WI38 (cell line): Measurements from ENCODE around the gene HOXB5.
A peak's percentile ranks its signal among the peaks of the same experiment; 100 is the strongest.

Experiments used
- H3K4me3 ChIP-seq: 2 replicates; pipeline ENCODE4 v1.5.1; 2011; ENCODE audit warnings: low read depth, mild to moderate bottlenecking, control low read depth, low read length
- TF ChIP-seq, protein P1 (sequence below): IDR thresholded peaks from 2 replicates; pipeline ENCODE4 v1.5.1; 2012; ENCODE audit warnings: low read depth, mild to moderate bottlenecking, control low read depth, low read length

The HOXB5 gene

GRCh38 chr17:48616717-48617470 is 23.3 kb upstream of the HOXB5 start:
- H3K4me3 ChIP-seq: no peak overlapping the region
- TF ChIP-seq, protein P1, sequence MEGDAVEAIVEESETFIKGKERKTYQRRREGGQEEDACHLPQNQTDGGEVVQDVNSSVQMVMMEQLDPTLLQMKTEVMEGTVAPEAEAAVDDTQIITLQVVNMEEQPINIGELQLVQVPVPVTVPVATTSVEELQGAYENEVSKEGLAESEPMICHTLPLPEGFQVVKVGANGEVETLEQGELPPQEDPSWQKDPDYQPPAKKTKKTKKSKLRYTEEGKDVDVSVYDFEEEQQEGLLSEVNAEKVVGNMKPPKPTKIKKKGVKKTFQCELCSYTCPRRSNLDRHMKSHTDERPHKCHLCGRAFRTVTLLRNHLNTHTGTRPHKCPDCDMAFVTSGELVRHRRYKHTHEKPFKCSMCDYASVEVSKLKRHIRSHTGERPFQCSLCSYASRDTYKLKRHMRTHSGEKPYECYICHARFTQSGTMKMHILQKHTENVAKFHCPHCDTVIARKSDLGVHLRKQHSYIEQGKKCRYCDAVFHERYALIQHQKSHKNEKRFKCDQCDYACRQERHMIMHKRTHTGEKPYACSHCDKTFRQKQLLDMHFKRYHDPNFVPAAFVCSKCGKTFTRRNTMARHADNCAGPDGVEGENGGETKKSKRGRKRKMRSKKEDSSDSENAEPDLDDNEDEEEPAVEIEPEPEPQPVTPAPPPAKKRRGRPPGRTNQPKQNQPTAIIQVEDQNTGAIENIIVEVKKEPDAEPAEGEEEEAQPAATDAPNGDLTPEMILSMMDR: no peak

DNA sequence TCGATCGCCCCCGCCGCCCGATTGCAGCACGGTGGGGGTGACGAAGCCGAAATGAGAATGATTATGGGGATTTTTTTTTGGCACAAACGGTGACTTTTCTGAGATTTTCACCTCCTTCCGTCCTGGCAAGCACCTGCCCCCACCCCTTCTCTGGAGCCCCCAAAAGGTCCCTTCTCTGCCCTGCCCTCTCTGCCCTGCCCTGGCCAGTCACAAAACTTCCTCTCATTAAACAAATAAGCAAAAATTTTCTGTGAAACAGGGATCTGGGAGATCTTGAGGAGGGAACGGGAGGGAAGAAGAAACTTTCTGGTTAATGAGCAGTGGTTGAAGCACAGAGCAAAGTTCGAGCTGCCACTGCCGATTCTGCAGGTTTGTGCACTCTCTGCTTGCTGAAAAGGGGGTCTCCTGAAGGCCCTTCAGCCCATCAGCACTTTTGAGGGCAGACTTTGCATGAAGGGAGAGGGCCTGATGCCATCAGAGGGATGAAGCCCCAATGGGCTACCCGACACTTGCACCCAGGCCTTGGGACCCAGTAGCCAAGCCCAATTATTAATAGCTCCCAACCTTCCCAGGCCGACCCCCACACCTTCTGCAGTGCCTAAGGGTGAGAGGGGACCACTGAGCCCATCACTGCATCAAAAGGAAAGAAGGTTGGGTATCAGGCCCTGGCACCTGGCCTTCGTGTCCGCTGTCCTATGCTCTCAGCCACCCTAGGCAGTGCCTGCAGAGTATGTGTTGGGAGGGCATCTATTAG is 22.6 kb upstream of the HOXB5 start:
- TF ChIP-seq, protein P1: no peak

DNA sequence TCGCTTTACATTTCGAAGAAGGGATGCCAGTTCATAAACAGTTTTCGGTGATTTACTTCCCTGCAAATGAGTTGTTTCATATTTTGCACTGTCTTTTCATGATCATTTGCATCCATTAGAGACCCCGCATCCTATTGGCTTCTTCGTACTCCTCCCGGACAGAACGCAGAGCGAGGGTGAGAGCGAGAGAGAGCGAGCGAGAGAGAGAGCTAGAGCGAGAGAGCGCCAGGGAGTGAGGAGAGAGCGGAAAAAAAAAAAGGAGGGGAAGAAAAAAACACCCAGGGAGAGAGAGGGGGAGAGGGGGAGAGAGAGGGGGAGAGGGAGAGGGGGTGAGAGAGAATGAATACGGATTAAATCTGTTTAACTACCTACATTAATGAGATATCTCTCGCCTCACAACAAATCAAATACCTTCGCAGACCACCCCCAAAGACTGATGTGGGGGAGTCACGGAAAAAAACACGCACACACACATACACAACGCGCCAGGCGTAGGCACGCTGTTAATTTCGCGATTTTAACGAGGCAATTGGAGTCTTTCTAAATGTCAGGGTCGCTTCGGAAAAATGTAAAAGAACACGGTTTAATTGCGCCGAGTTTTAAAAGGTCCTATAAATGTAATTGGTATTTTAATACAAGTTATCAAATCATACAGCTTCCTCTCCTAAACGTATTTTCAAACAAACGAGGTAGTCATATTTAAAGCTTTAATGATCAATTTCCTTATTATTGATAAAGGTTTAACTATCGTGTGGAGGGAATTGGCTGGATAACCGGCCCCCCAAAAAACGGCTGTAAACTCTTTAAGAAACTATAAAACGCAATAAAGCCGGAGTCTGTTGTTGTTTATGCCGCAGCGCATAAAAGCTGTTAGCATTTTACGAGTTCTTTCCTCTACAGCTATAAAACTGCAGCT is 21.7 kb upstream of the HOXB5 start, which contains the start of gene HOXB8:
Gene HOXB8, minus strand, starts transcription at position 246 of the 916 bp plus-strand sequence. CDS start 588 bp downstream, outside the sequence.
- no peak within 1 kb of the TSS for H3K4me3 ChIP-seq
- TF ChIP-seq, protein P1: no peak

More for the DNA sequence above, 22.6 kb upstream of the HOXB5 start:
- no peak overlapping the region for H3K4me3 ChIP-seq

DNA sequence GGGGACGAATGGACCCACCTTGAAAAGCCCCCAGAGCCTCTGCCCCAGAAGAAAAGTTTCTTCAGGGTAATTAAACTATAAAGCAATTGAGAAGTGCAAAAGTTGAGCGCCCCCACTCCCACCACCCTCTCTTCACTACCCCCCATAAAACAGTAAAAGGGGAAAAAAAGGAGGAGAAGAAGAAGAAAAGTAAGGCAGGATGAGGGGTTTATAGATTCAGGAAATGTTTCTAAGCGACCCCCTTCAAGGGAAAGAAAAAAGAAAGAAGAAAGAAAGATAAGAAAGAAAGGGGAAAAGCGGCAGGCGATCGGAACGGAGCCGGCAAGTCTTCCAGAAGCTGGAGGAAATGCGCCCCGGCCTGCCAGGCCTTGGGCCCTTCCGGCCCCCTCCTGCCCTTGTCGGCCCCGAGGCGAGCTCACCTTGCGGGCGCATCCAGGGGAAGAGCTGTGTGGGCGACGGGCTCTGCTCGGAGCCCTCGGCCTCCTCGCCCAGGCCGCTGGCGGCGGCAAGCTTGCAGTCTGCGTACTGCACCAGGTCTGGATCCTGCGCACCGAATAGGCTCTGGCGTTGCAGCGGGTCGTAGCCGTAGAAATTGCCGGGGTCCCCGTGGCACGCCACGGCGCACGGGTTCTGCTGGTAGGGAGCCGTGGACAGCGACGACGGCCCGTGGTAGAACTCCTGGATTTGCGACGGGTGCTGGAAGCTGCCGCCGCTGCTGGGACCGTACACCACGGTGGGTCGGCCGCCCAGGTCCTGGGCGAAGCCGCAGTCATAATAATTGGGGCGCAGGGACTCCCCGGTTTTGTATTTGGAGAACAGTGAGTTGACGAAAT is 20.5 kb upstream of the HOXB5 start:
- TF ChIP-seq, protein P1: no peak
- no peak overlapping the region for H3K4me3 ChIP-seq

GRCh38 chr17:48612854-48613691 is 19.5 kb upstream of the HOXB5 start:
- TF ChIP-seq, protein P1: 0 out of 2 replicates have a peak, but pooled peaks have one; percentile 23
- peak overlapping the region; percentile 58 for H3K4me3 ChIP-seq

- peak overlapping the region; percentile 58 for H3K4me3 ChIP-seq
- TF ChIP-seq, protein P1: no peak
These were observed 18.9 kb upstream of the HOXB5 start for GRCh38 chr17:48612456-48612853.
